Esophagus muscularis mucosa (tissue), 4 donors: ENCODE measurements around the gene HS6ST3. TPM values are rescaled to one million over a fixed set of nuclear protein-coding genes. Genes with fewer than 3 reads are reported as not detected.

Experiments
- DNase-seq: peaks from one replicate; pipeline ENCODE4 v3.0.0-alpha.2; 2017; ENCODE audit errors: extremely low spot score
- H3K27ac ChIP-seq, 4 donors: fragments of 200-600 bp; sonication (generic); replicated peaks in 1 of 4; 1 replicate in 3 of 4; 2 replicates in 1 of 4; pipeline ENCODE4 v1.5.1; 2016 to 2019; ENCODE audit warnings: mild to moderate bottlenecking in 1 of 4
- H3K27me3 ChIP-seq, 4 donors: fragments of 200-600 bp; sonication (generic); one replicate each; pipeline versions ENCODE4 v1.5.1 to v1.6.0; 2016 to 2019
- H3K36me3 ChIP-seq, 4 donors: fragments of 200-600 bp; sonication (generic); one replicate each; pipeline ENCODE4 v1.5.1; 2016 to 2019
- H3K4me1 ChIP-seq, 4 donors: fragments of 200-600 bp; sonication (generic); one replicate each; pipeline ENCODE4 v1.5.1; 2016 to 2019
- H3K4me3 ChIP-seq, 4 donors: fragments of 200-600 bp; sonication (generic); 1 replicate in 2 of 4; 2 replicates in 2 of 4; pipeline ENCODE4 v1.5.1; 2016 to 2019; ENCODE audit warnings: mild to moderate bottlenecking in 4 of 4, moderate library complexity in 1 of 4
- H3K9me3 ChIP-seq, 4 donors: fragments of 200-600 bp; sonication (generic); 1 replicate in 3 of 4; 2 replicates in 1 of 4; pipeline ENCODE4 v1.5.1; 2016 to 2019
- CTCF ChIP-seq, 3 experiments: fragments of 200-600 bp in 2 of 3; fragments of 450-650 bp in 1 of 3; sonication (generic) in 2 of 3; IDR thresholded peaks; one replicate each; pipeline ENCODE4 v1.5.1; 2017 to 2019; ENCODE audit warnings: antibody characterized with exemption in 3 of 3, mild to moderate bottlenecking in 2 of 3, moderate library complexity in 1 of 3
- EP300 ChIP-seq: sonication (generic); formaldehyde crosslinking; IDR thresholded peaks from one replicate; pipeline ENCODE4 v1.6.1; 2017; ENCODE audit warnings: antibody characterized with exemption
- POLR2A ChIP-seq: fragments of 450-650 bp; IDR thresholded peaks from one replicate; pipeline ENCODE4 v1.6.1; 2017; ENCODE audit warnings: antibody characterized with exemption, moderate library complexity, mild to moderate bottlenecking, low read depth
- POLR2AphosphoS5 ChIP-seq, 2 donors: sonication (generic); formaldehyde crosslinking; IDR thresholded peaks; one replicate each; pipeline ENCODE4 v1.6.1; 2017; ENCODE audit warnings: antibody characterized with exemption in 2 of 2
- WGBS: methylation state at CpG from one replicate; pipeline ENCODE4 v1.1.5; 2018; 5-methylcytosine and 5-hydroxymethylcytosine counted together
- intact Hi-C: fragments of 100-400 bp; cut with DNase I; formaldehyde crosslinking; loops from one replicate; pipeline ENCODE4 v1.15.1; 2023
- total RNA-seq, 4 donors: library from RNA; depleted of rRNA; stranded (reverse); fragments of >200 nt; gene quantifications; one replicate each; pipeline versions ENCODE4 v1.1.0 to v1.2.1, GENCODE V29; 2016

The HS6ST3 gene
- total RNA-seq, 4 donors from 2014 or later: 4.6 to 12.4 (median 7.9) TPM

- no peak for DNase-seq
- Histone ChIP-seq H3K36me3 (no peaks in the 10 kb centered on the region), H3K4me1 (peaks cover 0 to 19% (median 13%) of the 10 kb centered on the region in 4 donors), H3K27ac (no peak overlapping the region), H3K27me3 (no peaks in the 10 kb centered on the region), H3K4me3 (no peak overlapping the region), H3K9me3 (no peaks in the 10 kb centered on the region)
- WGBS: 86% methylated on average over 6 of the region's 6 CpGs
- TF ChIP-seq POLR2AphosphoS5 (IDR thresholded peaks at IDR 0.05) (no peak), POLR2A (no peak), EP300 (no peak), CTCF (IDR thresholded peaks at IDR 0.05) (no peak)
- intact Hi-C loops: no loop called here
Measured at GRCh38 chr13:96185818-96186217, 95.9 kb downstream of the HS6ST3 start.

GRCh38 chr13:96191367-96191766 is 101.5 kb downstream of the HS6ST3 start:
- TF ChIP-seq CTCF (IDR thresholded peaks at IDR 0.05): no peak
- TF ChIP-seq POLR2AphosphoS5 (IDR thresholded peaks at IDR 0.05): no peak
- TF ChIP-seq POLR2A: no peak
- no peak for TF ChIP-seq EP300
- no peaks in the 10 kb centered on the region for H3K9me3 ChIP-seq
- H3K27ac ChIP-seq: no peak overlapping the region

GRCh38 chr13:96193728-96194310 is 103.9 kb downstream of the HS6ST3 start:
- no peak for DNase-seq
- TF ChIP-seq POLR2AphosphoS5 (IDR thresholded peaks at IDR 0.05) (no peak), EP300 (no peak), CTCF (IDR thresholded peaks at IDR 0.05) (no peak)
- Histone ChIP-seq H3K4me3 (no peak overlapping the region), H3K36me3 (no peaks in the 10 kb centered on the region), H3K27me3 (no peaks in the 10 kb centered on the region), H3K9me3 (no peaks in the 10 kb centered on the region), H3K4me1 (peaks cover 0 to 7% (median 0%) of the 10 kb centered on the region in 4 donors), H3K27ac (no peak overlapping the region)
- 38% methylated on average over 5 of the region's 5 CpGs for WGBS
- intact Hi-C loops: no loop called here

More at GRCh38 chr13:96191367-96191766, 101.5 kb downstream of the HS6ST3 start:
- no peak for DNase-seq
- WGBS: 40% methylated on average over 3 of the region's 3 CpGs
- Histone ChIP-seq H3K4me1 (peaks cover 0 to 7% (median 0%) of the 10 kb centered on the region in 4 donors), H3K27me3 (no peaks in the 10 kb centered on the region), H3K36me3 (no peaks in the 10 kb centered on the region), H3K4me3 (no peak overlapping the region)
- intact Hi-C loops: no loop called here

- no peaks in the 10 kb centered on the region for H3K9me3 ChIP-seq
- DNase-seq: no peak
- intact Hi-C loops: no loop called here
- TF ChIP-seq POLR2AphosphoS5 (IDR thresholded peaks at IDR 0.05): no peak
- no peak for TF ChIP-seq CTCF (IDR thresholded peaks at IDR 0.05)
- TF ChIP-seq POLR2A: no peak
- no peak for TF ChIP-seq EP300
- no peaks in the 10 kb centered on the region for H3K36me3 ChIP-seq
- no peak overlapping the region for H3K27ac ChIP-seq
- no peaks in the 10 kb centered on the region for H3K27me3 ChIP-seq
- H3K4me1 ChIP-seq: no peaks in the 10 kb centered on the region
- no peak overlapping the region for H3K4me3 ChIP-seq
- WGBS: 81% methylated on average over 5 of the region's 5 CpGs
Measured at GRCh38 chr13:96198038-96198437, 108.1 kb downstream of the HS6ST3 start.

- TF ChIP-seq POLR2A (no peak), EP300 (no peak), CTCF (IDR thresholded peaks at IDR 0.05) (no peak), POLR2AphosphoS5 (IDR thresholded peaks at IDR 0.05) (no peak)
Measured at GRCh38 chr13:96199315-96199714, 109.4 kb downstream of the HS6ST3 start.

More at GRCh38 chr13:96199315-96199714, 109.4 kb downstream of the HS6ST3 start:
- Histone ChIP-seq H3K4me1 (no peaks in the 10 kb centered on the region), H3K36me3 (no peaks in the 10 kb centered on the region), H3K27me3 (no peaks in the 10 kb centered on the region), H3K27ac (no peak overlapping the region), H3K4me3 (no peak overlapping the region), H3K9me3 (no peaks in the 10 kb centered on the region)
- intact Hi-C loops: no loop called here
- WGBS: 82% methylated on average over 3 of the region's 3 CpGs
- DNase-seq: no peak
